Peyer's patch (tissue), 4 donors: ENCODE results near the gene FOXP2.

Source experiments
- CTCF ChIP-seq, 6 experiments: fragments of 450-650 bp in 4 of 6; fragments of 200-600 bp in 2 of 6; sonication (generic) in 1 of 6; IDR thresholded peaks; one replicate each; pipeline ENCODE4 v1.5.1; 2017 to 2019; ENCODE audit warnings: antibody characterized with exemption in 6 of 6, mild to moderate bottlenecking in 3 of 6, moderate library complexity in 1 of 6
- POLR2A ChIP-seq, 2 donors: fragments of 450-650 bp; IDR thresholded peaks; one replicate each; pipeline ENCODE4 v1.5.1; 2017; ENCODE audit warnings: antibody characterized with exemption in 2 of 2, mild to moderate bottlenecking in 2 of 2, moderate library complexity in 2 of 2

DNA sequence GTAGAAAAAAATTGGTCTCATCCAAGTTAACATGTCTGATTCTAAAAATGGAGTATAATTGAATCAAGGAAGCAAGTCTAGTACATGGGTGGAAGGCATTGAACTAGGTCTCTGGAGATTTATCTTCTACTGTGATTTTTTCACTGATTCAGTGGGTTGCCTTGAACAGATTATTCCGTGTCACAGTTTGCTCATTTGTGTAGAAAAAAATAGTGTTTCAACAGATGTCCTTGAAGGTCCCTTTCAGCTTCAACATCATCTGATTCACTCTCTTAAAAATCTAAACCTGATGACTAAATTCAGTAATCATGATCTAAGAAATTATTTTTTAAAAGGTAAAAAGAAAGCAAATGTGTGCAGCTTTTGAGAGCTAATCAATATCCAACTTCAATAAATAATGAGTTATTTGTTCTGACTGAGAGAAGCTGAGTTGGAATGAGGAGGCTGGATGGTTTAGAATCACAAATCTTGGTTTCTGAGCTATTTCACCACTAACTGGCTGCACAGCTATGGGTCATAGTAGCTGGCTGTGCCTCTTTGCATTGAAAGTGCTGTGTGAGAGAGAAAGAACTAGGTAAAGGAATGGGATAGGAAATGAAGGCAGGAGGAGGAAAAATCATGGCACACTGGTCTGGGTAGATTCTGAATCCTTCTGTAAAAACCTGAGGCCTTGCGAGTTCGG, 285.8 kb downstream of the FOXP2 start:
- no peak for TF ChIP-seq CTCF (IDR thresholded peaks at IDR 0.05)
- TF ChIP-seq POLR2A (IDR thresholded peaks at IDR 0.05), result no peak
